ENCODE measurements around the gene APH1A. TPM values are rescaled to one million over a fixed set of nuclear protein-coding genes. Genes with fewer than 3 reads are reported as not detected.

The APH1A gene
- polyA plus RNA-seq, 2 of the 4 experiments (the other 2 are of a cell fraction) = 109 to 118 TPM

- 66% methylated on average over 6 of the region's 6 CpGs for WGBS (ENCODE audit: missing lambda C conversion rate)
- Histone ChIP-seq H3K4me2 (no peak overlapping the region), H3K27ac (no peak overlapping the region)
Observed at GRCh38 chr1:150262388-150263320, 6.2 kb downstream of the APH1A start.

DNA sequence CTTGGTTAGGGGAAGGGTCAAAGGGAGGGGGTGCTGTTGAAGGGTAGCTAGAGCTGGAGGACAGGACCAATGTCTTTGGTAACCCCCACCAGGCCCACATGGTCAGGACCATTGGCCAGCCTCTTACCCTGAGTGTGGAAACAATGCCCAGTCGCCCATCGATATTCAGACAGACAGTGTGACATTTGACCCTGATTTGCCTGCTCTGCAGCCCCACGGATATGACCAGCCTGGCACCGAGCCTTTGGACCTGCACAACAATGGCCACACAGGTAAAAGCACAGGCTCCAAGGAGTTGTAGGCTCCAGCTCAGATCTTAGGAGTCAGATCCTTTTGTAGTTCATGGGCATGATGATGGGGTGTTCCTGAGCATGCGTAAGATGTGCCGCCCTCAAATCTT, 7.4 kb downstream of the APH1A start:
- ChIA-PET CTCF (interaction anchor here (2.1 to 3.0 kb wide), 3 partner anchors 18 to 20 kb away, joined by 7 to 10 read pairs (median 9); no protein-coding TSS in a partner anchor), POLR2A (interaction anchor here (1.0 kb wide), 1 partner anchor 9 kb away, joined by 3 read pairs; no protein-coding TSS in a partner anchor)
- DNase-seq (ENCODE audit: low read depth in 1 of 2, low spot score in 1 of 2) = no peak
- no peak for TF ChIP-seq KDM5A (IDR thresholded peaks at IDR 0.05)
- no peak for TF ChIP-seq E2F6 (IDR thresholded peaks at IDR 0.05; ENCODE audit: borderline replicate concordance, low read depth)
- no peak for TF ChIP-seq EP300 (IDR thresholded peaks at IDR 0.05)
- TF ChIP-seq FOSB (CRISPR knock-in tag; IDR thresholded peaks at IDR 0.05) = no peak
- no peaks in the 10 kb centered on the region for H3K9me3 ChIP-seq
- H3K27ac ChIP-seq = no peak overlapping the region
- no peak overlapping the region for H3K4me3 ChIP-seq
- H3K4me1 ChIP-seq = 0 out of 3 replicates have a peak, but pooled peaks cover 1% of the 10 kb centered on the region
- no peak overlapping the region for H3K4me2 ChIP-seq
- FAIRE-seq = no peak
- WGBS (ENCODE audit: missing lambda C conversion rate) = 71% methylated on average over 6 of the region's 6 CpGs
- ATAC-seq = no peak

More at GRCh38 chr1:150262388-150263320, 6.2 kb downstream of the APH1A start:
- H3K4me3 ChIP-seq = no peak overlapping the region
- DNase-seq (ENCODE audit: low read depth in 1 of 2, low spot score in 1 of 2) = no peak
- peak in 1 of 2 experiments; percentile 12; a peak in 2 of 6 replicates for ATAC-seq
- ChIA-PET CTCF (interaction anchor here (0.5 to 4.7 kb wide), 7 partner anchors 7 to 76 kb away, joined by 3 to 25 read pairs (median 4); partner anchors contain the start of gene C1orf54), POLR2A (interaction anchor here (0.8 kb wide), 1 partner anchor 10 kb away, joined by 3 read pairs; the partner anchor contains the start of gene C1orf54)
- H3K4me1 ChIP-seq = peaks cover 5% of the 10 kb centered on the region; the same call in 2 of the 3 replicates
- no peaks in the 10 kb centered on the region for H3K9me3 ChIP-seq
- FAIRE-seq = no peak
- TF ChIP-seq FOSB (CRISPR knock-in tag; IDR thresholded peaks at IDR 0.05) (no peak), SREBF2 (IDR thresholded peaks at IDR 0.05) (no peak), TP53 (CRISPR knock-in tag; IDR thresholded peaks at IDR 0.05) (no peak), USF2 (IDR thresholded peaks at IDR 0.05) (no peak), HEYL (CRISPR knock-in tag; IDR thresholded peaks at IDR 0.05) (no peak), MYC (IDR thresholded peaks at IDR 0.05; ENCODE audit: borderline replicate concordance, low read length) (no peak), POLR2A (IDR thresholded peaks at IDR 0.05; ENCODE audit: low read length) (no peak), CHD4 (IDR thresholded peaks at IDR 0.05; ENCODE audit: borderline replicate concordance) (no peak), HOXB5 (CRISPR knock-in tag; IDR thresholded peaks at IDR 0.05) (no peak), FOXS1 (CRISPR knock-in tag; IDR thresholded peaks at IDR 0.05) (no peak), MAZ (IDR thresholded peaks at IDR 0.05; ENCODE audit: borderline replicate concordance, low read depth, low read length) (no peak), ZFP36 (IDR thresholded peaks at IDR 0.05; ENCODE audit: borderline replicate concordance, partially characterized antibody) (no peak), RAD21 (conservative IDR thresholded peaks at IDR 0.05 in 1 of 2, IDR thresholded peaks at IDR 0.05 in 1 of 2) (no peak), TFCP2L1 (CRISPR knock-in tag; IDR thresholded peaks at IDR 0.05) (no peak)

- H3K27ac ChIP-seq = no peak overlapping the region
- ChIA-PET POLR2A (interaction anchor here (1.0 kb wide), 1 partner anchor 11 kb away, joined by 3 read pairs; no protein-coding TSS in a partner anchor), CTCF (interaction anchor here (0.6 to 2.1 kb wide), 2 partner anchors 21 to 346 kb away, joined by 3 to 7 read pairs; no protein-coding TSS in a partner anchor)
- DNase-seq (ENCODE audit: low read depth in 1 of 2, low spot score in 1 of 2) (no peak), ATAC-seq (no peak), FAIRE-seq (no peak)
- WGBS (ENCODE audit: missing lambda C conversion rate) = 56% methylated on average over 11 of the region's 11 CpGs
- no peaks in the 10 kb centered on the region for H3K9me3 ChIP-seq
- no peak overlapping the region for H3K4me3 ChIP-seq
- no peak overlapping the region for H3K4me2 ChIP-seq
- no peak for TF ChIP-seq ZNF302 (CRISPR knock-in tag; IDR thresholded peaks at IDR 0.05)
- TF ChIP-seq NR3C1 (IDR thresholded peaks at IDR 0.05) = no peak
- TF ChIP-seq, protein P1, sequence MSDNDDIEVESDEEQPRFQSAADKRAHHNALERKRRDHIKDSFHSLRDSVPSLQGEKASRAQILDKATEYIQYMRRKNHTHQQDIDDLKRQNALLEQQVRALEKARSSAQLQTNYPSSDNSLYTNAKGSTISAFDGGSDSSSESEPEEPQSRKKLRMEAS (IDR thresholded peaks at IDR 0.05) = no peak
- TF ChIP-seq RNF2 (IDR thresholded peaks at IDR 0.05; ENCODE audit: borderline replicate concordance, low read depth) = no peak
- no peak for TF ChIP-seq JUNB (IDR thresholded peaks at IDR 0.05)
- peaks cover 9% of the 10 kb centered on the region; the same call in 1 of the 3 replicates for H3K4me1 ChIP-seq
Observed at GRCh38 chr1:150259758-150260669, 8.8 kb downstream of the APH1A start.

Data from A549 (cell line).